PC-3 (cell line): Measurements from ENCODE around the gene MAP2K3.

ENCODE experiments used
- CTCF ChIP-seq: fragments of 300-600 bp; sonication (generic); conservative IDR thresholded peaks from 2 replicates; pipeline ENCODE4 v1.5.1; 2017; ENCODE audit warnings: antibody characterized with exemption, low read depth, mild to moderate bottlenecking, low read length
- EZH2phosphoT487 ChIP-seq: fragments of 300-600 bp; sonication (generic); IDR thresholded peaks from 2 replicates; pipeline ENCODE4 v1.6.1; 2018; ENCODE audit warnings: mild to moderate bottlenecking, antibody characterized with exemption, low read length, borderline replicate concordance

- TF ChIP-seq CTCF (no peak), EZH2phosphoT487 (no peak)
Observed at GRCh38 chr17:21253646-21254441, 30.7 kb upstream of the MAP2K3 start.
